Neutrophil (primary cell): ENCODE data around the gene TMF1.

ENCODE experiments used
- H3K27ac ChIP-seq: fragments of 200-600 bp; sonication (generic); 2 replicates; pipeline ENCODE4 v1.5.1; 2016; ENCODE audit warnings: mild to moderate bottlenecking, moderate library complexity
- H3K27me3 ChIP-seq: fragments of 200-600 bp; sonication (generic); 2 replicates; pipeline ENCODE4 v1.6.0; 2016; ENCODE audit warnings: mild to moderate bottlenecking
- H3K36me3 ChIP-seq: fragments of 200-600 bp; sonication (generic); 2 replicates; pipeline ENCODE4 v1.5.1; 2017
- H3K4me1 ChIP-seq, 2 experiments: fragments of 200-600 bp in 1 of 2; sonication (generic) in 1 of 2; 1 replicate in 1 of 2; 2 replicates in 1 of 2; pipeline versions ENCODE4 v1.5.1 to v1.6.1; 2013 to 2016; ENCODE audit warnings: low read depth in 1 of 2, low read length in 1 of 2, mild to moderate bottlenecking in 1 of 2, moderate library complexity in 1 of 2; ENCODE audit not compliant: control insufficient read depth in 1 of 2, insufficient read depth in 1 of 2
- H3K4me3 ChIP-seq, 2 experiments: fragments of 200-600 bp in 1 of 2; sonication (generic) in 1 of 2; 1 replicate in 1 of 2; 2 replicates in 1 of 2; pipeline ENCODE4 v1.5.1; 2013 to 2016; ENCODE audit warnings: low read depth in 1 of 2, low read length in 1 of 2, mild to moderate bottlenecking in 1 of 2, moderate library complexity in 1 of 2
- H3K9me3 ChIP-seq: fragments of 200-600 bp; sonication (generic); 2 replicates; pipeline ENCODE4 v1.5.1; 2016
- CTCF ChIP-seq: fragments of 200-600 bp; sonication (generic); IDR thresholded peaks from 2 replicates; pipeline ENCODE4 v1.5.1; 2016; ENCODE audit warnings: antibody characterized with exemption

The TMF1 gene

GRCh38 chr3:69011096-69011730 is 40.9 kb downstream of the TMF1 start:
- Histone ChIP-seq H3K9me3 (no peaks in the 10 kb centered on the region), H3K27me3 (peaks cover 23% of the 10 kb centered on the region), H3K4me1 (peaks cover 7 to 18% of the 10 kb centered on the region in 2 experiments), H3K36me3 (peaks cover 3% of the 10 kb centered on the region), H3K4me3 (no peak overlapping the region), H3K27ac (no peak overlapping the region)
- TF ChIP-seq CTCF, result no peak

- peaks cover 23% of the 10 kb centered on the region for H3K27me3 ChIP-seq
- no peak overlapping the region for H3K4me3 ChIP-seq
- no peak for TF ChIP-seq CTCF
- peaks cover 7 to 18% of the 10 kb centered on the region in 2 experiments for H3K4me1 ChIP-seq
- no peak overlapping the region for H3K27ac ChIP-seq
- H3K9me3 ChIP-seq, result no peaks in the 10 kb centered on the region
- H3K36me3 ChIP-seq, result peaks cover 3% of the 10 kb centered on the region
Measured at GRCh38 chr3:69009559-69010410, 42.3 kb downstream of the TMF1 start.

- Histone ChIP-seq H3K4me3 (no peak overlapping the region), H3K27ac (no peak overlapping the region), H3K27me3 (peaks cover 18% of the 10 kb centered on the region), H3K36me3 (peaks cover 10% of the 10 kb centered on the region), H3K4me1 (peaks cover 4 to 12% of the 10 kb centered on the region in 2 experiments), H3K9me3 (no peaks in the 10 kb centered on the region)
- no peak for TF ChIP-seq CTCF
Measured at GRCh38 chr3:69008980-69009379, 43.2 kb downstream of the TMF1 start.

GRCh38 chr3:69005791-69006482 is 46.2 kb downstream of the TMF1 start:
- peaks cover 13% of the 10 kb centered on the region for H3K36me3 ChIP-seq
- no peak for TF ChIP-seq CTCF
- H3K27ac ChIP-seq, result no peak overlapping the region

GRCh38 chr3:69005071-69005790 is 46.9 kb downstream of the TMF1 start:
- H3K36me3 ChIP-seq, result peaks cover 13% of the 10 kb centered on the region

More at GRCh38 chr3:69005791-69006482, 46.2 kb downstream of the TMF1 start:
- H3K27me3 ChIP-seq, result no peaks in the 10 kb centered on the region
- H3K4me1 ChIP-seq, result no peaks in the 10 kb centered on the region
- no peaks in the 10 kb centered on the region for H3K9me3 ChIP-seq
- H3K4me3 ChIP-seq, result no peak overlapping the region

More at GRCh38 chr3:69005071-69005790, 46.9 kb downstream of the TMF1 start:
- H3K4me1 ChIP-seq, result no peaks in the 10 kb centered on the region
- TF ChIP-seq CTCF, result no peak
- no peaks in the 10 kb centered on the region for H3K27me3 ChIP-seq
- H3K9me3 ChIP-seq, result no peaks in the 10 kb centered on the region
- no peak overlapping the region for H3K27ac ChIP-seq
- no peak overlapping the region for H3K4me3 ChIP-seq
